Measurements from ENCODE around the gene WDFY2.
A peak's percentile ranks its signal among the peaks of the same experiment; 100 is the strongest.

WDFY2 gene

GRCh38 chr13:51771418-51772104 is 187.3 kb downstream of the WDFY2 start:
- DNase-seq (ENCODE audit: low read depth) = no peak

GRCh38 chr13:51772105-51772455 is 187.8 kb downstream of the WDFY2 start:
- DNase-seq (ENCODE audit: low read depth) = no peak

- DNase-seq (ENCODE audit: low read depth) = no peak
Observed at GRCh38 chr13:51772781-51773180, 188.5 kb downstream of the WDFY2 start.

GRCh38 chr13:51773515-51773914 is 189.3 kb downstream of the WDFY2 start:
- no peak for DNase-seq (ENCODE audit: low read depth)

GRCh38 chr13:51776179-51776578 is 191.9 kb downstream of the WDFY2 start:
- DNase-seq (ENCODE audit: low read depth) = no peak

GRCh38 chr13:51777921-51778320 is 193.7 kb downstream of the WDFY2 start:
- DNase-seq (ENCODE audit: low read depth) = no peak

- DNase-seq (ENCODE audit: low read depth) = no peak
Observed at GRCh38 chr13:51778392-51778791, 194.1 kb downstream of the WDFY2 start.

- no peak for DNase-seq (ENCODE audit: low read depth)
Observed at GRCh38 chr13:51780099-51780498, 195.8 kb downstream of the WDFY2 start.

- DNase-seq (ENCODE audit: low read depth) = no peak
Observed at GRCh38 chr13:51781246-51782022, 197.2 kb downstream of the WDFY2 start.

- DNase-seq (ENCODE audit: low read depth) = no peak
Observed at GRCh38 chr13:51782026-51782710, 197.9 kb downstream of the WDFY2 start.

GRCh38 chr13:51783428-51784094 is 199.3 kb downstream of the WDFY2 start:
- DNase-seq (ENCODE audit: low read depth) = no peak

GRCh38 chr13:51784097-51784496 is 199.8 kb downstream of the WDFY2 start:
- no peak for DNase-seq (ENCODE audit: low read depth)

GRCh38 chr13:51785712-51786424 is 201.6 kb downstream of the WDFY2 start:
- DNase-seq (ENCODE audit: low read depth) = no peak

GRCh38 chr13:51786425-51787265 is 202.4 kb downstream of the WDFY2 start:
- no peak for DNase-seq (ENCODE audit: low read depth)

- no peak for DNase-seq (ENCODE audit: low read depth)
Observed at GRCh38 chr13:51793570-51794271, 209.5 kb downstream of the WDFY2 start.

- no peak for DNase-seq (ENCODE audit: low read depth)
Observed at GRCh38 chr13:51794964-51795363, 210.7 kb downstream of the WDFY2 start.

- DNase-seq (ENCODE audit: low read depth) = no peak
Observed at GRCh38 chr13:51795419-51795818, 211.2 kb downstream of the WDFY2 start.

- no peak for DNase-seq (ENCODE audit: low read depth)
Observed at GRCh38 chr13:51796546-51796945, 212.3 kb downstream of the WDFY2 start.

GRCh38 chr13:51797664-51798488 is 213.6 kb downstream of the WDFY2 start:
- DNase-seq (ENCODE audit: low read depth) = peak; percentile 34

Measured in activated T-cell treated with anti-CD3 and anti-CD28 coated beads for 1 hour (primary cell).